A549 (cell line): ENCODE data around the gene HIVEP1.

Source experiments
- EHMT2 ChIP-seq: fragments of 200-600 bp; sonication (generic); IDR thresholded peaks from 2 replicates; pipeline ENCODE4 v1.6.1; 2016; ENCODE audit warnings: antibody characterized with exemption, low read depth, mild to moderate bottlenecking, moderate library complexity
- EP300 ChIP-seq, 2 experiments: fragments of >200 bp; sonication (Bioruptor Twin); formaldehyde crosslinking; IDR thresholded peaks; 2 replicates in 1 of 2; 3 replicates in 1 of 2; pipeline ENCODE4 v1.6.1; 2016 to 2017
- FOXS1 ChIP-seq: fragments of 250-450 bp; sonication (Bioruptor Pico); IDR thresholded peaks from 2 replicates; pipeline ENCODE4 v1.5.0; 2020; ENCODE audit warnings: mild to moderate bottlenecking, moderate library complexity
- HOXB13 ChIP-seq: fragments of 250-450 bp; sonication (Bioruptor Pico); IDR thresholded peaks from 2 replicates; pipeline ENCODE4 v1.5.0; 2020; ENCODE audit warnings: low read depth, mild to moderate bottlenecking, moderate library complexity
- JUN ChIP-seq, 2 experiments: fragments of >200 bp; sonication (Bioruptor Twin); formaldehyde crosslinking; IDR thresholded peaks; 2 replicates in 1 of 2; 3 replicates in 1 of 2; pipeline ENCODE4 v1.6.1; 2016 to 2017
- JUNB ChIP-seq: fragments of >200 bp; sonication (Bioruptor Twin); formaldehyde crosslinking; IDR thresholded peaks from 2 replicates; pipeline ENCODE4 v1.6.1; 2016
- MAZ ChIP-seq: fragments of 150-350 bp; IDR thresholded peaks from 2 replicates; pipeline ENCODE4 v1.6.1; 2014; ENCODE audit warnings: antibody characterized with exemption, low read depth, low read length, borderline replicate concordance
- POLR2A ChIP-seq: IDR thresholded peaks from 2 replicates; pipeline ENCODE4 v1.6.1; 2012; ENCODE audit warnings: mild to moderate bottlenecking, low read length
- POLR2AphosphoS2 ChIP-seq: conservative IDR thresholded peaks from 2 replicates; pipeline ENCODE4 v1.6.1; 2012; ENCODE audit warnings: low read length, improper control_type of control experiment, inconsistent platforms
- RARB ChIP-seq: fragments of 250-450 bp; sonication (Bioruptor Pico); IDR thresholded peaks from 2 replicates; pipeline ENCODE4 v1.8.0; 2021; ENCODE audit warnings: mild to moderate bottlenecking, moderate library complexity
- TF ChIP-seq, protein P1 (sequence below): IDR thresholded peaks from 2 replicates; pipeline ENCODE4 v1.6.1; 2012
- TF ChIP-seq, protein P2 (sequence below): fragments of >200 bp; sonication (Bioruptor Twin); formaldehyde crosslinking; IDR thresholded peaks from 3 replicates; pipeline ENCODE4 v1.5.1; 2016

DNA sequence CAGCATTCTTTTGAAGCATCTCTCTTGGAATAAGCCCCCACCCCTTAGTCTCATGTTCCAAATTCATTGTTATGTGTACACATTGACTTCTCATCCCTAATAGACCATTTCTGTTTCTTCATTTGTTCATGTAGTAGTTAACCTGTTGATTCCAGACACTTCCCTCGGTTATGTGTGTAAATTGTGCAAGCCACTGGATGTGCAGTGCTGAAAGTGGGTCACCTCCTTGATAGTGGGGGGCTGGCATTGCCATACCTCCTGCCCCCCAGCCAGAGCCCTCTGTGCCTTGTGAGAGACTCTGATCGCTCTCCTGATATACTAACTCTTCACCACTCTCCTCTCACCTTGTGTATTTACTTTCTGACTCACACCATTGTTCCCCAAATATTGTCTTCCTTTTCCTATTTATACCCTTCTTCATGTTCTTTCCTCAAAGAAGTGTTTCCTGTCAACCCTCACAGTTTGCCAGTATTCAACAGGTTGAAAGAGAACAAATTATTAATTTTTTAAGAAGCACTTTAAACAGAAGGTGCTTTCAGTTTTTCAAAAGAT lies 59.0 kb downstream of the HIVEP1 start:
- no peak for TF ChIP-seq EP300 (IDR thresholded peaks at IDR 0.05)
- TF ChIP-seq, protein P1, sequence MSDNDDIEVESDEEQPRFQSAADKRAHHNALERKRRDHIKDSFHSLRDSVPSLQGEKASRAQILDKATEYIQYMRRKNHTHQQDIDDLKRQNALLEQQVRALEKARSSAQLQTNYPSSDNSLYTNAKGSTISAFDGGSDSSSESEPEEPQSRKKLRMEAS: no peak
- TF ChIP-seq JUN (IDR thresholded peaks at IDR 0.05): no peak
- TF ChIP-seq EHMT2: no peak
- TF ChIP-seq HOXB13 (CRISPR knock-in tag): no peak
- no peak for TF ChIP-seq POLR2A
- TF ChIP-seq JUNB: no peak
- TF ChIP-seq, protein P2, sequence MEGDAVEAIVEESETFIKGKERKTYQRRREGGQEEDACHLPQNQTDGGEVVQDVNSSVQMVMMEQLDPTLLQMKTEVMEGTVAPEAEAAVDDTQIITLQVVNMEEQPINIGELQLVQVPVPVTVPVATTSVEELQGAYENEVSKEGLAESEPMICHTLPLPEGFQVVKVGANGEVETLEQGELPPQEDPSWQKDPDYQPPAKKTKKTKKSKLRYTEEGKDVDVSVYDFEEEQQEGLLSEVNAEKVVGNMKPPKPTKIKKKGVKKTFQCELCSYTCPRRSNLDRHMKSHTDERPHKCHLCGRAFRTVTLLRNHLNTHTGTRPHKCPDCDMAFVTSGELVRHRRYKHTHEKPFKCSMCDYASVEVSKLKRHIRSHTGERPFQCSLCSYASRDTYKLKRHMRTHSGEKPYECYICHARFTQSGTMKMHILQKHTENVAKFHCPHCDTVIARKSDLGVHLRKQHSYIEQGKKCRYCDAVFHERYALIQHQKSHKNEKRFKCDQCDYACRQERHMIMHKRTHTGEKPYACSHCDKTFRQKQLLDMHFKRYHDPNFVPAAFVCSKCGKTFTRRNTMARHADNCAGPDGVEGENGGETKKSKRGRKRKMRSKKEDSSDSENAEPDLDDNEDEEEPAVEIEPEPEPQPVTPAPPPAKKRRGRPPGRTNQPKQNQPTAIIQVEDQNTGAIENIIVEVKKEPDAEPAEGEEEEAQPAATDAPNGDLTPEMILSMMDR: no peak
- TF ChIP-seq FOXS1 (CRISPR knock-in tag): no peak
- TF ChIP-seq RARB (CRISPR knock-in tag): no peak
- no peak for TF ChIP-seq POLR2AphosphoS2
- TF ChIP-seq MAZ: no peak
